Erythroblast (primary cell): ENCODE measurements around the gene MIB2.

Source experiments
- GATA1 ChIP-seq: IDR thresholded peaks from 2 replicates; pipeline ENCODE4 v1.6.1; 2011; ENCODE audit warnings: low read depth, mild to moderate bottlenecking, control low read depth, low read length, moderate library complexity
- POLR2A ChIP-seq: IDR thresholded peaks from 2 replicates; pipeline ENCODE4 v1.6.1; 2011; ENCODE audit warnings: mild to moderate bottlenecking, low read length

- no peak for TF ChIP-seq POLR2A
- no peak for TF ChIP-seq GATA1
Measured at GRCh38 chr1:1618396-1619068, 3.2 kb downstream of the MIB2 start.
